T-helper 1 cell (primary cell): ENCODE results near the gene GPATCH3.
A peak's percentile ranks its signal among the peaks of the same experiment; 100 is the strongest.
"Not testable (repeated sequence)": the region's sequence is repeated elsewhere in the genome, so short reads cannot be mapped to it uniquely, and the experiment has no call there.

Experiments
- DNase-seq, 5 donors: peaks; one replicate each; pipeline ENCODE4 v3.0.0-alpha.2; 2012 to 2020
- total RNA-seq, 4 donors: gene quantifications; one replicate each; lab custom pipeline; 2026; lab: John Stamatoyannopoulos, UW

Gene GPATCH3, protein sequence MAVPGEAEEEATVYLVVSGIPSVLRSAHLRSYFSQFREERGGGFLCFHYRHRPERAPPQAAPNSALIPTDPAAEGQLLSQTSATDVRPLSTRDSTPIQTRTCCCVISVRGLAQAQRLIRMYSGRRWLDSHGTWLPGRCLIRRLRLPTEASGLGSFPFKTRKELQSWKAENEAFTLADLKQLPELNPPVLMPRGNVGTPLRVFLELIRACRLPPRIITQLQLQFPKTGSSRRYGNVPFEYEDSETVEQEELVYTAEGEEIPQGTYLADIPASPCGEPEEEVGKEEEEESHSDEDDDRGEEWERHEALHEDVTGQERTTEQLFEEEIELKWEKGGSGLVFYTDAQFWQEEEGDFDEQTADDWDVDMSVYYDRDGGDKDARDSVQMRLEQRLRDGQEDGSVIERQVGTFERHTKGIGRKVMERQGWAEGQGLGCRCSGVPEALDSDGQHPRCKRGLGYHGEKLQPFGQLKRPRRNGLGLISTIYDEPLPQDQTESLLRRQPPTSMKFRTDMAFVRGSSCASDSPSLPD
- 22.2 to 28.6 (median 26.4) reads per million in 4 donors for total RNA-seq

DNA sequence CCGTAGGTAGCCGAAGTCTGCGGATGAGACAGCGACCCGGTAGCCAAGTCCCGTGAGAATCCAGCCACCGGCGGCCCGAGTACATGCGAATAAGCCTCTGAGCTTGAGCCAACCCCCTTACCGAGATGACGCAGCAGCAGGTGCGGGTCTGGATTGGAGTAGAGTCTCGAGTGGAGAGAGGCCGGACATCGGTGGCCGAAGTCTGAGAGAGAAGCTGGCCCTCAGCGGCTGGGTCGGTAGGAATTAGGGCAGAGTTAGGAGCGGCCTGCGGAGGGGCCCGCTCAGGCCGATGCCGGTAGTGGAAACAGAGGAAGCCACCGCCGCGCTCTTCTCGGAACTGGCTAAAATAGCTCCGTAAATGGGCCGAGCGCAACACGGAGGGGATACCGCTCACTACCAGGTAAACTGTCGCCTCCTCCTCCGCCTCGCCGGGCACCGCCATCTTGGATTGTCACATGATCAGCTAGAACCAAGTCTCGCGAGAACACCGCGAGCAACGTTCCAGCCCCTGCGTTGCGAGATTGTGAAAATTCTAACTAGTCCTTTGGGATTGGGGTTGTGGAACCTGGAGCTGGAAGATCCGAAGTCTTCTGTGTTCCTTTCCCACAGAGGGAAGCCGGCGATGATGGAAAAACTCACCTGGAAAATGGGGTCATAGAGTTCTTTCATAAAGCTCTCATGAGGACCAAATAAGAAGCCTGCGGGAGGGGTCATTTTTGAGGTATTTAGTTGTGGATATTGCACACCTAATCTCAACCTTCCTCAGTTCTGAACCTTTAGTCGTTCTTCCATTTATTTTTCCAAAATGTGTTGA is at the start of gene GPATCH3:
GPATCH3 (minus strand) TSS at position 467 of the 814 bp plus-strand sequence; CDS start at position 442, 25 bp downstream.
- DNase-seq: peak; percentile 73 to 89 (median 84)

DNA sequence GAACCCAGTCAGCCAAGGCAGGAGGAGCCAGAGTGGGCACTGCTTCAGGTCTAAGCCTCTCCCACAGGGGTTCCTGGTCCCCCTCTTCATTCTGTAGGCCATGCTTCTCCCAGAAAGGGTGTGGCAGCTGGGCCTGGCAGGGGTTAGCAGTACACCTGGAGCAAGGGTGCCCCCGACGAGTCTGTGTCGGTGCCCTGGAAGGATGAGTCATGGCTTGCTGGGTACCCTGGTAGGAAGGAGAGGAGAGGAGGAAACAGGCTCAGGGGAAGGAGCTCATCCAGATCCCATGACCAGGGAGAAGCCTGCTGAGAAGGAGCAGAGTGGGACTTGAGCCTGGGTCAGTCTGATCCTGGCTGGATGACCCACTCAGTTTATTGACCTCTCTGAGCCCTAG is 49.7 kb upstream of the GPATCH3 start:
- DNase-seq: no peak

DNA sequence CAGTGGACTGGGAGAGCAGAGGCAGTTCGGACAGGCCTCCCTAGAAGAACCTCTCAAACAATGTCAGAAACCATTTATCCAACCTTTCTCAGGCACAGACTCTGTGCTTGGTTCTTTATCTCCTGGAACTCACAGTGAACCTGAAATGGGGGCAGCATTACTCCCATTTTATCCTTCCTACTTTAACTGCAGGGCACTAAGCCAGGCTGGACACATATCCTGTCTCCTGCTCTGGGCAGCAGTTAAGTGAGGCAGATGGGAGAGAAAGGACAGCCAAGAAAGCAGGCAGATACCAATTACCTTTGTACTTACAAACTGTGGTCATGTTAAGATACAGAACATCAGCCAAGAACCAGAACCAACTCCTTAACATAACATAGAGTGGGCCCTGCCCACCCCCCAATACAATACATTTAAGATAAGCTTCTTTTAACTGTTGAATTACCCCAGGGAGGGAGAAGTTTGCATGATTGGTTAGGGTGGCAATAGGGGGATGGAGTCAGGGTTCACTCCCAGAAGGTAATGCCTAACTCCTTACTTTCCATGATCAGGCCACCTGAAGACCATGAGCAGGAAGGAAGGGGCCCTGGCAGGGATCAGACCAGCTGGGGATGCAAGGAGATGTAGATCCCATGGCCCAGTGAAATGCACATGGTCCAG is 49.1 kb upstream of the GPATCH3 start:
- no peak for DNase-seq

DNA sequence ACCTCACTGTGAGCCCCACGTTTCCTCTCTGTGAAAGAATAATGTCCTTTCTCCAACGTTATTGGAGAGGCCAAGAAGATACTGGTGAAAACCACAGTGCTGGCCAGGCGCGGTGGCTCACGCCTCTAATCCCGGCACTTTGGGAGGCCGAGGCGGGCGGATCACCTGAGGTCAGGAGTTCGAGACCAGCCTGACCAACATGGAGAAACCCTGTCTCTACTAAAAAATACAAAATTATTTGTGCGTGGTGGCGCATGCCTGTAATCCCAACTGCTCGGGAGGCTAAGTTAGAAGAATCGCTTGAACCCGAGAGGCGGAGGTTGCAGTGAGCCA is 48.4 kb upstream of the GPATCH3 start:
- DNase-seq: not testable (repeated sequence)

DNA sequence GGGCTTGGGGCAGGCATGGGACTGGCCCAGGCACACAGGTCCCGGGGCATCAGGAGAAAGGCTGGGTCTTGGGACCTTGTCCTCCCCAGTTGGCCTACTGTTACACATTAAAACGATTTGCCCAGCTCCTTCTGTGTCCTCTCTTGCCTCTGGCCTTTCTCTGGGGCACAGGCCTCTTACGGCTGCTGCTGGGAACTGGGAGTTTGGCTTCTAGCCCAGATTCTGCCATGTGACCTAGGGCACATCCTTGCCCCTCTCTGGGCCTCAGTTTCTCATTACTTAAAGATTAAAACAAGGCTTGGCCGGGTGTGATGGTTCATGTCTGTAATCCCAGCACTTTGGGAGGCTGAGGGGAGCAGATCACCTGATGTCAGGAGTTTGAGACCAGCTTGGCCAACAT is 46.0 kb upstream of the GPATCH3 start:
- no peak for DNase-seq

DNA sequence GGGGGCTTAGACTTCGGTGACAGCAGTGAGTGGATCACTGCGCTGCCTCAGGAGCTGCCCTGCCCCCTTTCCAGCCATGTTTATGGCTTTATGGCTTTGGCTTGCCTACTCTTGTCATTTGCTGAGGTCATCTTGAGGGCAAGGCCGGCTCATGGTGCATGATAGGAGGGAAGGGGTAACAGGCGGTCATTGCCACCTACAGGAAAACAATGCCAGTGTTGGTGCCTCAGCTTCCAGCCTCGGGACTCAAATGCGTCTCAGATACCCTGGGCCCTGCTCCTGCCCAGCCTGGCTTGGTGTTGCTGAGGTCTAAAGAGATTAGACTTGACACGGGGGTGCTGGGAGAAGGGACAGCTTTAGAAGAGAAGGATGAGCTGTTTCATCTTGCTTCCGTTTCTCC is 45.5 kb upstream of the GPATCH3 start:
- DNase-seq: no peak

DNA sequence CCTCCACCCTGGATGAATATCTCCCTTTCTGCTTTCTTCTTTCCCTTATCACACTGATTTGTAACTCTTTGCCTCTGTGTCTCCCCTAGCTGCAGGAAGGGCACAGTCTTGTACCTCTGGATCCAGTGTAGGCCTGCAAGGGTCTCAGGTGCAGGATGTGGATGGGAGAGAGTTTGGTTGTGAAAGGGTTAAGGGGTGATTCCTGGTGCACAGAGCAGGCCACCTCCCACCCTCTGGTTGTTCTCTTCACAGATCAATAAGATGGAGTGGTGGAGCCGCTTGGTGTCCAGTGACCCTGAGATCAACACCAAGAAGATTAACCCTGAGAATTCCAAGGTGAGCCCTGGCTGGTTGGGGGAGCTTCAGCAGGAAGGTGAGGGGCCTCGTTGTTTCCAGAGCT is 44.9 kb upstream of the GPATCH3 start:
- DNase-seq: no peak

DNA sequence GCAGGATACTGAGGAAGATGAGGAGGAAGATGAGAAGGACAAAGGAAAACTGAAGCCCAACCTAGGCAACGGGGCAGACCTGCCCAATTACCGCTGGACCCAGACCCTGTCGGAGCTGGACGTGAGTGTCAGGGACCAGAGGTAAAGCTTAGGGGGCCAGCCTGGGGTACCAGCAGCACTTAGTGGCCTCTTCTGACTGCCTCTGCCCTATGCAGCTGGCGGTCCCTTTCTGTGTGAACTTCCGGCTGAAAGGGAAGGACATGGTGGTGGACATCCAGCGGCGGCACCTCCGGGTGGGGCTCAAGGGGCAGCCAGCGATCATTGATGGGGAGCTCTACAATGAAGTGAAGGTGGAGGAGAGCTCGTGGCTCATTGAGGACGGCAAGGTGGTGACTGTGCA is 42.4 kb upstream of the GPATCH3 start:
- DNase-seq: no peak

DNA sequence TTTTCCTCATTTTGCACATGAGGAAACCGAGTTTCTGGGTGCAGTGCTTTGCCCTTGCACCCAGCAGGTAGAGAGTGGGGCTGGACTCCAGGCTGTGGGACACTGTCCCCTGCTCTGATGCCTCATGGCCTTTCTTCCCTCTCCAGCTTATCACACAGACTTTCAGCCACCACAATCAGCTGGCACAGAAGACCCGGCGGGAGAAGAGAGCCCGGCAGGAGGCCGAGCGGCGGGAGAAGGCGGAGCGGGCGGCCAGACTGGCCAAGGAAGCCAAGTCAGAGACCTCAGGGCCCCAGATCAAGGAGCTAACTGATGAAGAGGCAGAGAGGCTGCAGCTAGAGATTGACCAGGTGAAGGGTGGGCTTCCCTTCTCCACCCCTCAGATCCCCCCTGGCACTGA is 41.0 kb upstream of the GPATCH3 start:
- DNase-seq: no peak

DNA sequence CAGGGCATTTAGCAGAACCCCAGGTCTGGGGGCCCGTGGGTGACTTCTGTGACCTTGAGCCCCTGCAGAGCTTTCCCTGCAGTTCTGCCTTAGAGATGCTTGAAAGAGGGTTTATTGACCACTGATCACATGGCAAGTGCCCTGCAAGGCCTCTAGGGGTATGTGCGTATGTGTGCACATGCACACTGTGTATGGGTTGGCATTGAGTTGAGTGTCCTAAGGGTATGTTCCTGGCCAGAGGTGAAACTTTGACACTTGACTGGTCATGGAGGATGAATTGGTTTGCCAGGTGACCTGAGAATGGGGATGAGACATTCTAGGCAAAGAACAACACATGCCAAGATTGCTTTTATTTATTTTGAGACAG is 38.4 kb upstream of the GPATCH3 start:
- no peak for DNase-seq

DNA sequence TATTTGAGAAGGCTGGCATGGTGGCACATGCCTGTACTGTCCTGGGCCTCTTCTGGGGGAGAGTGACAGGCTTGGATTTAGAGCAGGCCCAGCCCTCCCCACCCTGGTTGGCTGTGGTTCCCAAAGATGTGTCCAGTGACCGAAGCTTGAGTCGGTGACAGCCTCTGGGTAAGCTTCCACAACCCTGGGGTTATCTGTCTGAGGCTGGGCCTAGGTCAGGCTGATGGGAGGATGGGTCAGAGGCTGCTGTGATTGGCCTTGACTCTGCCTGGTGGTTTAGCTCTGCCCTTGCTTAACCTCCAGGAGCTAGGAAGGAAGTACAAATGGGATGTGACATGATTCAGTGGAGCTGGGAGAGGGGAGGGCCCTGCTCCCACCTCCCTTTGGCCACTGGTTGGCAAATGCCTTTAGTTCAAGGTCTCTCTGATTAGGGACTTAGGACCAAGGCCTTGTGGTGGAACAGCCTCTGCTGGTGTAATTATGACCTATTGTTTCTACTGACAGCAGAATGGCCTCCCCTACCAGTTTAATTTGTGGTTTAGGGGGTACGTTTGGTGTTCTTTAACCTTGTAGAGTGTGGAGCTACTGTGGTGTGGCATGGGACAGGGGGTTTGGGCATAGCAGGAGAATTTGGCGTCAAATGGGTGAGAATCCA is 37.9 kb upstream of the GPATCH3 start:
- DNase-seq: no peak

DNA sequence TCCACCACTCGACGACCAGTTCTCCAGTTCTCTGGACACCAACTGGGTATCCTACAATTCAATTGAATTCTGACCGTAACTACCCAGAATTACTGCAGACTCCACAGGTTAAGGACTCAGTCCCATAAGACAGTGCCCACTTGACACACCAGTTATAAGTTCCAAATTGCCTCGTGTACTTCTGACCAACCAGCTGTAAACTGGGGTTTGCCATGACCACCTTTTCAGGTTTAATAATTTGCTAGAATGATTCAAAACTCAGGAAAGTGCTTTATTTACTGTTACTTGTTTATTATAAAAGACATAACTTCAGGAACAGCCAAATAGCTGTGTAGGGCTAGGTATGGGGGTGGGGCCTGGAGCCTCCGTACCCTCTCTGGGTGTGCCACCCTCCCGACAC is 36.6 kb upstream of the GPATCH3 start:
- no peak for DNase-seq

DNA sequence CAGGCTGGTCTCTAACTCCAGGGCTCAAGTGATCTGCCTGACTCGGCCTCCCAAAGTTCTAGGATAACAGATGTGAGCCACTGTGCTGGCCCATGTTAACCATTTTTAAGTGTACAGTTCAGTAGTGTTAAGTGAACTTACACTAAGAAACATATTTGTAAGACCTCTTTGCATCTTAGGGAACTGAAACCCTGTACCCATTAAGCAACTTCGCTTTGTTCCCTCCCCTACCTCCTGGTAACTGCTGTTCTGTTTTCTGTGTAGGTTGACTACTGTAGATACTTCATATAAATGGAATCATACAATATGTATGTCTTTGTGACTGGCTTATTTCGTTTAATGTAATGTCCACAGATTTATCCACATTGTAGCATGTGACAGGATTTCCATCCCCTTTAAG is 32.3 kb upstream of the GPATCH3 start:
- DNase-seq: no peak

DNA sequence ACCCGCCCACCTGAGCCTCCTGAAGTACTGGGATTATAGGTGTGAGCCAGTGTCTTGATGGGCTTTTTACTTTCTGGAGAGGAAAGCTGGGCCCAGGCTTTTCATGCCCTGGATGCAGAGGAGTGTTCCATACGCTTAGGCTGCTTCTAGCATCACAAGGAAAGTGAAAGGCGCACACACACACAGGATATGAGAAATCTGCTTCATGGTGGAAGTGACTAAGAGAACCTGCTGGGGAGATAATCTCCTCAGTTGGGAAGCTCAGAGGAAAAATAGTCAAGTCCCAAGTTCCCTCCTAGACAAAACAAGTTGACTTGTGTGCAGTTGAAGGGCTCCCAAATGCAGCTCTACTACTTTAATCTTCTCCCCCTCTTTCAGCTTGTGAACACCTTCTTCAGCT is 23.4 kb upstream of the GPATCH3 start:
- DNase-seq: peak in 1 of 5 donors; percentile 18

DNA sequence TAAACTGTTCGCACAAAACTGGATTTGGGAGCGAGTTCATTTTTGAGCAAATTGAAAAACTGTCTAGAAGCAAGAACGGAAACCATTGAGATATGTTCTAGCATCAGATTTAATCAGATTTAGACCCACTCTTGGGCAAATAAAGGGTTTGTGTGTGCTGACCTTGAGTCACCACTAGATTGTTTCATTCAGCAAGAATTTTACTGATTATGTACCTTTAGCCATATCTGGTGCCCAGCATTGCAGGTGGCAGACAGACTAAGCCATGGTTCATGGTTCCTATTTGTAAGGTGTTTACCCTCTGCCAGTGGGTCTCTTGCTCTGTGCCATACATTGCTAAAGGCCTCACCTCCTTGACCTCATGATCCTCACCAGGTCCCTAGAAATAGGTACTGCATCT is 22.6 kb upstream of the GPATCH3 start:
- DNase-seq: no peak

DNA sequence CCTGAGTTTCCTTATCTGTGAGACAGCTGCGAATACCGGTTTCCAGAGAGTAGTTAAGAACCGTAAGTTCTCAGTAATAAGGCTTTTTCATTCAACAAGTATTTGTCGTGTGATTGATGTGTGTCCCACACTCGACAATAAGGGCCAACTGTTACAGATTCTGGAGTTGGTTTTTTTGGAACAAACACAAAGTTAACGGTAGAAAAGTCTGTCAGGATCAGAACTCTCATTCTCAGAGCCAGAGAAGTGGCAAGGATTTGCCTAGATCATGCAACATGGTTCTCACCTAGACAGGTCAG is 22.1 kb upstream of the GPATCH3 start:
- DNase-seq: no peak

DNA sequence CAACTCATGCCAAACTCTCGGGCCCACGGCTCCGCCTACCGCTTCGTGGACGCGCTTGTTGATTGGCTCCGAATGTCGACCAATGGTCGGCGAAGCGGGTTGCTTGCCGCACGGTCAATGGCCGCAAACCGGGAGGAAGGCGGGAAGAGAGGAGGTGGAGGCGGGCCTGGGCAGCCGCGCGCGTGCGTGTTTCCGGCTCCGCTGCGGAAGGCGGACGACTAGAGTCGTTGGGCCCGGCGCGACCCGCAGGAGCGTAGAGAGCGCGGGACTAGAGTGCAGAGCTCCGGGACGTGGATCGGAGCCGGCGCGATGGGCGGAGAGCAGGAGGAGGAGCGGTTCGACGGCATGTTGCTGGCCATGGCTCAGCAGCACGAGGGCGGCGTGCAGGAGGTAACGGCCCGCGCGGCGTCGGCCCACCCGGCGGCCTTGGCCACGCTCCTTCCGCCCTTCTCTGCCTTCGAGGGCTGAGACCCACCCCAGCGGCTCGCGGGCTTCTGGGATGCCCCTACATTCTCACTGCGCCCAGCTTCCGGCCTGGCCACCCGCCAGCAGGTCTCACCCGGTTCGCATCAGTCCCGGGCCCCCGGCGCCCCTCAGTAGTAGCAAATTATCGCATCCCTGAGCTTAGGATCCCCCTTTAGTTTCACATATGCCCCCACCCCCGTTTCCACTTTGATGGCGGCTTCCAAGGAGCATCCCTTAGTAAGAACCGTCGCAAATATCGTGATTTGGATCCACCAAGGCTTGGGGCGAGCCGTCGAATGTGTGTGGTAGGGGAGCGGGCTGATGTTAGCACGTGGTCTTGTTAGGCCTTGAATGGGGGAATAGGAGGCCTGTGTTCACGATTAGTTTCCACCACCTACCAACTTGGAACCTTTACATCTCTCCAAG is 21.5 kb upstream of the GPATCH3 start, which contains the start of gene NUDC:
NUDC (plus strand) TSS at position 204 of the 891 bp plus-strand sequence; CDS start at position 310, 106 bp downstream.
- peak; percentile 90 to 97 (median 94) for DNase-seq

DNA sequence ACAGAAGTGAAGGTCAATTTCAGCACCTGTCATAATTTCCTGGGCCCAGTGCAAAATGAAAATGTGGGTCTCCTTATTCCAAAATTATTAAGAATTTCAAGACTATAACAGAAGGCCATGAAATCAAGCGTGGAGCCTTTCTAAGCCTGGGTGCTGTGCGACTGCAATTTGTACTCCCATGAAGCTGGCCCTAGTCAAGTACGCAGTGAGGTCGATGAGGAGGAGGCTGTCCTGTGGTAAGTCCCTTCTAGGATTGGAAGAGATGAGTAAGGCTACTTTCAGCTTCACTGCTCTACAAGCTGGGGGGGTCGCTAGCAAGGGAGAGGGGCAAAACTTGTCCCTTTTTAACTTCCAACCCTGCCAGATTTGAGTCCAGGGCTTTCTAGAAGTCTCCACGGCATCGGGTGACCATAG is 20.9 kb upstream of the GPATCH3 start:
- no peak for DNase-seq

DNA sequence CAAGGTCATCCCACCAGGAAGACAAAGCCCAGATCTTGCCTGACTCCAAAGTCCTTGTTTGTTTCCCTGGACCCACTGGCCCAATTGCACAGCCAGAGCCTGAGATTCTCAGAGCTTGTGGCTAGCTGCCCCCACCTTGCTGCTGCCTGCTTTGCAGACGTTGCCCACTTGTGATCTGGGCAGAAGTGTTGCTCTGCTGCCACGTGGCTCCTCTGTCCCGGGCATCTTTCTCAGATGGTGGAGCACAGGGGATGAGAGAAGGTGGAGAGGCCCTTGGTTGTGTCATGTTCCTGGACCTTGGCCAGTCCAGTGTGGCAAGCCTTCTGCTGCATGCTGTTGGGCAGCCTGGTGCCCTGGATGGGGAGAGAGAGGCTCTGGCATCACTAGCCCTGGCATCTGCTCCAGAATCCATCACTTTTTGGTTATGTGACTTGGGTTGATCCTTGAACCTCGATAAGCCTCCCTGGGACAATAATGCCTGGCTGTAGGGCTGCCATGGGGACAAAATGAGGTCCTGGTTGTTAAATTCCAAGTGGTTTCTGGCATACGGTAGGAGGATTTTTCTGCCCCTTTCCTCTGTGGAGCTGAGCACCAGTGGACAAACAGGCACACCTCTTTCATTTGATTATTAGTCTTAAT is 15.1 kb upstream of the GPATCH3 start:
- DNase-seq: no peak

DNA sequence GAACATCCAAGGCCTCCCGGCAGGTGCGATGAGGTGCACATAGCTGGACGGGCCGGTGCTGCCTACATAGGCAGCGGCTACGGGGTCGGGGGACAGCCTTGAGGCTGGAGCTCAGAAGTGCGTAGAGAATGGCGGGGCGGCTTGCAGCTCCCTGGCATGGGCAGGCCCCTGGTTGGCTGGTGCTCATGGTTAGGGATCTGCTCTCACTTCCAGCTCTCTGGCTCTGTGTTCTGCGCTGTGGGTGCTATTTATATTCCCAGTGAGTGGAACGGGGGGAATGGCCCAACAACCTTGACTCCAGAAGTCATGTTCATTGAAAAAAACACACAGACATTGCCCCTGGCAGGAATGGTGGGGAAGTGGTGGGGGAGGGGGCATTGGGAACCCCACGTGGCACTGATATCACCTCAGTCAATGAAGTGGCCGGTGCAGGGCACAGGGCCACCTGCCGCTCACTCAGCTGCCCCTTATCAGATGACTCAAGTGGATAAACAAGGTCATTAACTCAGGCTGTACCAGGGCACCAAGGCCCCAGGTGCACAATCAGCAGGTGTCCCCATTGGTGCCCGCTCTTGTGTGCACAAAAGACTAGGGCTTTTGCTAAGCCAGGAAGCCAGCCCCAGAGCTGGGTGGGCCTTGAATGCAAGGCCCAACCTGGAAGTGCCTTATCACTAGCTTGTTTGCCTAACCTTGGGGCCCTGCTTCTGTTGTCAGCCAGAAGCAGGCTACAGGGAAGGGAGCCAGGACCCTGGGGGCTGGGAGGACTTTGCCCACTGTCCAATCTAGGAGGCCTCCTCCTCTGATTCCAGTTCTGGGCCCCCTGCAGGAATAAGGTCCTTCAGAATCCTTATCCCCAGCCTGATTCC is 13.7 kb upstream of the GPATCH3 start, which contains the start of gene NR0B2:
NR0B2 (minus strand) TSS at position 222 of the 866 bp plus-strand sequence; CDS start at position 187, 35 bp downstream.
- no peak for DNase-seq
